ENCODE measurements around the gene EEFSEC. TPM values are rescaled to one million over a fixed set of nuclear protein-coding genes. Genes with fewer than 3 reads are reported as not detected.

Gene EEFSEC
- total RNA-seq, 4 donors from 2014 or later: 25.1 to 43.5 (median 29.5) TPM

DNA sequence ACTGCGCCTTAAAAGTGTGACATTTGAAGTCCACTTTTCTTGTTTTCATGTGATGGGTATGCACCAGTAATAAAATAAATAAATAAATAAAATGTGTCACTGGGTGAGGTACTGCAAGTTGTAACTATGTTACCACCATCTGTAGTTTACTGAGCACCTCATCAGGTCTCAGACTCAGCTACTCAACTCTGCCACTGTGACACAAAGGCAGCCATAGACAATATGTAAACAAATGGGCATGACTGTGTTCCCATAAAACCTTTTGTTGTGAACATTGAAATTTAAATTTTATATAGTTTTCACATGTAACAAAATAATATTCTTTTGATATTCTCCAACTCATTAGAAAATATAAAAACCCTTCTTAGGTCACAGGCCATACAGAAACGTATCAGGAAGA lies 193.3 kb downstream of the EEFSEC start:
- TF ChIP-seq CTCF (IDR thresholded peaks at IDR 0.05) (no peak), POLR2A (IDR thresholded peaks at IDR 0.05) (no peak), EP300 (IDR thresholded peaks at IDR 0.05) (no peak)
- WGBS, 2 donors: 92 to 93% methylated on average over 2 of the region's 2 CpGs
- no peaks in the 10 kb centered on the region for H3K27me3 ChIP-seq

DNA sequence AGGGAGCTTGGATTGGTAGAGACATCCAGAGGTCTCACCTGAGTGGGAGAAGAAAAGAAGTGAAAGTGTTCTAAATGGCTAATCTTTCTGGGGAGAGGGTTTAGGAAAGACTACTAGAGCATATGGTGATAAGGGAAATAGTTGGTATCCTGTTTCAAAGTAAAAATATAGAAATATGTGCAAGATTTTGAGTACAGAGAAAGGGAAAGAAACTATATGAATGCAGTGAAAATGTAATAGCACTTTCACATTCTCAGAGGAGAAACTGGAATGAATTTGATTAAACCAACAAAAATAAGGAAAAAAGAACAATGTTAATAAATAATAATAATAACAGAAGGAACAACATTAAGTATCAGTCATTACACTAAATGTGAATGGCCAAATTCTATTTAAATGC lies 194.0 kb downstream of the EEFSEC start:
- Histone ChIP-seq H3K4me3 (no peak overlapping the region), H3K4me1 (no peaks in the 10 kb centered on the region), H3K9me3 (no peaks in the 10 kb centered on the region), H3K27ac (no peak overlapping the region), H3K27me3 (no peaks in the 10 kb centered on the region), H3K36me3 (peaks cover 0 to 34% (median 0%) of the 10 kb centered on the region in 3 donors)
- no peak for DNase-seq (ENCODE audit: low spot score in 2 of 2)
- no peak for TF ChIP-seq POLR2A (IDR thresholded peaks at IDR 0.05)
- TF ChIP-seq EP300 (IDR thresholded peaks at IDR 0.05): no peak
- TF ChIP-seq CTCF (IDR thresholded peaks at IDR 0.05): no peak

More for the DNA sequence above, 193.3 kb downstream of the EEFSEC start:
- H3K27ac ChIP-seq: no peak overlapping the region
- DNase-seq (ENCODE audit: low spot score in 2 of 2): no peak
- no peaks in the 10 kb centered on the region for H3K4me1 ChIP-seq
- peaks cover 0 to 34% (median 0%) of the 10 kb centered on the region in 3 donors for H3K36me3 ChIP-seq
- no peak overlapping the region for H3K4me3 ChIP-seq
- no peaks in the 10 kb centered on the region for H3K9me3 ChIP-seq

DNA sequence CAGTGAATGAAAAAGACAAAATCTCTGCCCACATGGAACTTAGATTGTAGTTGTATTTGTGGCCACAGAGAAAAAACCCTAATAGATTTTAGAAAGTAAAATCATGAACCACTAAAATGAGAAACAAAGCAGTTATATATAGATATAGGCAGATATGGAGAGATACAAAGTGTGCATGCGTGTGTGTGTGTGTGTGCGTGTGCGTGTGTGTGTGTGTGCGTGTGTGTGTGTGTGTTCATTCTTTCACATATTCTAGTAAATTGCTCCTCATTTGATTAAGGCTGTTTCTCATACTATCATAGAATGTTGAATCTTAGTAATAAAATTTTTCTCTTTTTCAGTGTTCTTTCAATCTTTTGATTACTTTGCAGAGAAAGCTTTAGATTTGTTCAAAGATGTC lies 194.8 kb downstream of the EEFSEC start:
- Histone ChIP-seq H3K27ac (no peak overlapping the region), H3K4me1 (no peaks in the 10 kb centered on the region), H3K4me3 (no peak overlapping the region), H3K9me3 (no peaks in the 10 kb centered on the region), H3K27me3 (no peaks in the 10 kb centered on the region), H3K36me3 (peaks cover 0 to 26% (median 0%) of the 10 kb centered on the region in 3 donors)
- no peak for TF ChIP-seq POLR2A (IDR thresholded peaks at IDR 0.05)
- TF ChIP-seq EP300 (IDR thresholded peaks at IDR 0.05): no peak
- no peak for TF ChIP-seq CTCF (IDR thresholded peaks at IDR 0.05)
- DNase-seq (ENCODE audit: low spot score in 2 of 2): no peak
- WGBS, 2 donors: 58 to 77% methylated on average over 4 of the region's 4 CpGs

GRCh38 chr3:128348805-128349531 lies 195.7 kb downstream of the EEFSEC start:
- no peak overlapping the region for H3K4me3 ChIP-seq
- H3K27me3 ChIP-seq: no peaks in the 10 kb centered on the region
- H3K36me3 ChIP-seq: peaks cover 0 to 27% (median 0%) of the 10 kb centered on the region in 3 donors
- H3K4me1 ChIP-seq: peaks cover 0 to 5% (median 0%) of the 10 kb centered on the region in 4 donors
- H3K9me3 ChIP-seq: no peaks in the 10 kb centered on the region
- H3K27ac ChIP-seq: no peak overlapping the region
- no peak for TF ChIP-seq CTCF (IDR thresholded peaks at IDR 0.05)
- no peak for TF ChIP-seq EP300 (IDR thresholded peaks at IDR 0.05)
- no peak for TF ChIP-seq POLR2A (IDR thresholded peaks at IDR 0.05)
- WGBS, 2 donors: 92 to 94% methylated on average over 5 of the region's 5 CpGs
- no peak for DNase-seq (ENCODE audit: low spot score in 2 of 2)

- no peaks in the 10 kb centered on the region for H3K9me3 ChIP-seq
- WGBS, 2 donors: 92 to 94% methylated on average over 4 to 10 of the region's 12 CpGs
- DNase-seq (ENCODE audit: low spot score in 2 of 2): no peak
- no peak overlapping the region for H3K4me3 ChIP-seq
- peaks cover 0 to 7% (median 0%) of the 10 kb centered on the region in 4 donors for H3K4me1 ChIP-seq
- H3K27ac ChIP-seq: no peak overlapping the region
- TF ChIP-seq EP300 (IDR thresholded peaks at IDR 0.05) (no peak), POLR2A (IDR thresholded peaks at IDR 0.05) (no peak), CTCF (IDR thresholded peaks at IDR 0.05) (no peak)
- H3K27me3 ChIP-seq: no peaks in the 10 kb centered on the region
- H3K36me3 ChIP-seq: peaks cover 0 to 32% (median 0%) of the 10 kb centered on the region in 3 donors
Measured at GRCh38 chr3:128349963-128350599, 196.8 kb downstream of the EEFSEC start.
